Peyer's patch (tissue), 4 donors: ENCODE results near the gene MYBPC3.

ENCODE experiments used
- POLR2A ChIP-seq, 2 donors: fragments of 450-650 bp; IDR thresholded peaks; one replicate each; pipeline ENCODE4 v1.5.1; 2017; ENCODE audit warnings: antibody characterized with exemption in 2 of 2, mild to moderate bottlenecking in 2 of 2, moderate library complexity in 2 of 2
- TF ChIP-seq, protein P1 (sequence below), 6 experiments: fragments of 450-650 bp in 4 of 6; fragments of 200-600 bp in 2 of 6; sonication (generic) in 1 of 6; IDR thresholded peaks; one replicate each; pipeline ENCODE4 v1.5.1; 2017 to 2019; ENCODE audit warnings: antibody characterized with exemption in 6 of 6, mild to moderate bottlenecking in 3 of 6, moderate library complexity in 1 of 6

DNA sequence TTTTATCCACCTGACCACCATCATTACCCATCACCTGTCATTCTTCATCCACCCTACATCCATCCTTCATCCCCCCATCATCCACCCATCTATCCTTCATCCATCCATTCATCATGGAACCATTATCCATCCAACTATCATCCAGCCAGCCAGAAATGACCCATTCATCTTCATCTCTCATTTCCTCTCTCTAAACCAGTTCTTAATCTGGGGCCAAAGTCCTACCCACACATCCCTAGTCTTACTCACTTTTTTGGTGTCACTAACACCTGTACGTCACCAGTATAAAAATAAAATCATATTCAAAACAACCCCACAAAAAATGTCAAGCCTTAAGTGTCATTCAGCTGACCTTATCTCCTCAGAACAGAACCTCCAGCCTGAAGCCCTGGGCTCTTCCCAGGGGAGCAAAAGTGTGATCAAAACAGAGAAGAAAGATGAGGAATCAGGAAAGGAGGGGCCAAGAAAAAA lies 13.6 kb upstream of the MYBPC3 start:
- TF ChIP-seq, protein P1, sequence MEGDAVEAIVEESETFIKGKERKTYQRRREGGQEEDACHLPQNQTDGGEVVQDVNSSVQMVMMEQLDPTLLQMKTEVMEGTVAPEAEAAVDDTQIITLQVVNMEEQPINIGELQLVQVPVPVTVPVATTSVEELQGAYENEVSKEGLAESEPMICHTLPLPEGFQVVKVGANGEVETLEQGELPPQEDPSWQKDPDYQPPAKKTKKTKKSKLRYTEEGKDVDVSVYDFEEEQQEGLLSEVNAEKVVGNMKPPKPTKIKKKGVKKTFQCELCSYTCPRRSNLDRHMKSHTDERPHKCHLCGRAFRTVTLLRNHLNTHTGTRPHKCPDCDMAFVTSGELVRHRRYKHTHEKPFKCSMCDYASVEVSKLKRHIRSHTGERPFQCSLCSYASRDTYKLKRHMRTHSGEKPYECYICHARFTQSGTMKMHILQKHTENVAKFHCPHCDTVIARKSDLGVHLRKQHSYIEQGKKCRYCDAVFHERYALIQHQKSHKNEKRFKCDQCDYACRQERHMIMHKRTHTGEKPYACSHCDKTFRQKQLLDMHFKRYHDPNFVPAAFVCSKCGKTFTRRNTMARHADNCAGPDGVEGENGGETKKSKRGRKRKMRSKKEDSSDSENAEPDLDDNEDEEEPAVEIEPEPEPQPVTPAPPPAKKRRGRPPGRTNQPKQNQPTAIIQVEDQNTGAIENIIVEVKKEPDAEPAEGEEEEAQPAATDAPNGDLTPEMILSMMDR (IDR thresholded peaks at IDR 0.05), result no peak
- no peak for TF ChIP-seq POLR2A (IDR thresholded peaks at IDR 0.05)
